ENCODE results near the gene PSPC1.
"Not testable (repeated sequence)": the region's sequence is repeated elsewhere in the genome, so short reads cannot be mapped to it uniquely, and the experiment has no call there.

The PSPC1 gene

GRCh38 chr13:19782727-19783682 lies at the start of gene PSPC1:
Gene PSPC1, minus strand, starts transcription at chr13:19782945. Its CDS starts 188 bp downstream, at chr13:19782757.
- peak; percentile 71 for DNase-seq

- DNase-seq = no peak
Measured at GRCh38 chr13:19822673-19823072, 39.9 kb upstream of the PSPC1 start.

GRCh38 chr13:19818223-19818842 lies 35.6 kb upstream of the PSPC1 start:
- no peak for DNase-seq

GRCh38 chr13:19817510-19818158 lies 34.9 kb upstream of the PSPC1 start:
- no peak for DNase-seq

GRCh38 chr13:19817106-19817505 lies 34.4 kb upstream of the PSPC1 start:
- no peak for DNase-seq

- DNase-seq = not testable (repeated sequence)
Measured at GRCh38 chr13:19815842-19816241, 33.1 kb upstream of the PSPC1 start.

- no peak for DNase-seq
Measured at GRCh38 chr13:19810996-19811881, 28.5 kb upstream of the PSPC1 start.

- DNase-seq = no peak
Measured at GRCh38 chr13:19810151-19810550, 27.4 kb upstream of the PSPC1 start.

GRCh38 chr13:19805765-19806164 lies 23.0 kb upstream of the PSPC1 start:
- no peak for DNase-seq

- no peak for DNase-seq
Measured at GRCh38 chr13:19795956-19796355, 13.2 kb upstream of the PSPC1 start.

- no peak for DNase-seq
Measured at GRCh38 chr13:19794631-19795030, 11.9 kb upstream of the PSPC1 start.

- DNase-seq = no peak
Measured at GRCh38 chr13:19791953-19792537, 9.3 kb upstream of the PSPC1 start.

- no peak for DNase-seq
Measured at GRCh38 chr13:19782049-19782726, 557 bp downstream of the PSPC1 start.

- no peak for DNase-seq
Measured at GRCh38 chr13:19781526-19781925, 1.2 kb downstream of the PSPC1 start.

- not testable (repeated sequence) for DNase-seq
Measured at GRCh38 chr13:19780753-19781418, 1.9 kb downstream of the PSPC1 start.

- DNase-seq = no peak
Measured at GRCh38 chr13:19772306-19772705, 10.4 kb downstream of the PSPC1 start.

- no peak for DNase-seq
Measured at GRCh38 chr13:19769854-19770253, 12.9 kb downstream of the PSPC1 start.

- DNase-seq = no peak
Measured at GRCh38 chr13:19767966-19768365, 14.8 kb downstream of the PSPC1 start.

GRCh38 chr13:19766591-19766990 lies 16.2 kb downstream of the PSPC1 start:
- no peak for DNase-seq

- DNase-seq = no peak
Measured at GRCh38 chr13:19764237-19764636, 18.5 kb downstream of the PSPC1 start.

- DNase-seq = no peak
Measured at GRCh38 chr13:19763618-19764017, 19.1 kb downstream of the PSPC1 start.
